Uterus (tissue), 2 donors: ENCODE measurements around the gene KRTCAP3.

Experiments
- CTCF ChIP-seq, 4 experiments: fragments of 200-600 bp in 2 of 4; fragments of 450-650 bp in 2 of 4; sonication (generic) in 2 of 4; IDR thresholded peaks; one replicate each; pipeline ENCODE4 v1.5.1; 2016 to 2019; ENCODE audit warnings: antibody characterized with exemption in 4 of 4, mild to moderate bottlenecking in 2 of 4, moderate library complexity in 1 of 4
- POLR2A ChIP-seq, 2 donors: fragments of 450-650 bp; IDR thresholded peaks; one replicate each; pipeline ENCODE4 v1.6.1; 2016; ENCODE audit warnings: antibody characterized with exemption in 2 of 2, mild to moderate bottlenecking in 1 of 2, moderate library complexity in 1 of 2

GRCh38 chr2:27409321-27410073, 32.7 kb upstream of the KRTCAP3 start, which contains the start of gene PPM1G:
- peak in 1 of 4 experiments; percentile 18 for TF ChIP-seq CTCF (IDR thresholded peaks at IDR 0.05)
- TF ChIP-seq POLR2A (IDR thresholded peaks at IDR 0.05): peak in 1 of 2 donors; percentile 59
